OCI-LY1 (cell line): ENCODE results near the gene CTNNA3.

ENCODE experiments used
- EZH2 ChIP-seq: fragments of 200-600 bp; sonication (generic), shearing (Covaris generic); IDR thresholded peaks from 2 replicates; pipeline ENCODE4 v1.8.0; 2017; ENCODE audit warnings: borderline replicate concordance, mixed run types, mild to moderate bottlenecking, antibody characterized with exemption, low read length, moderate library complexity, mixed read lengths
- TF ChIP-seq, protein P1 (sequence below): fragments of 200-600 bp; sonication (generic), shearing (Covaris generic); IDR thresholded peaks from 2 replicates; pipeline ENCODE4 v1.5.1; 2017; ENCODE audit warnings: mild to moderate bottlenecking, antibody characterized with exemption, low read length, moderate library complexity, mixed read lengths

DNA sequence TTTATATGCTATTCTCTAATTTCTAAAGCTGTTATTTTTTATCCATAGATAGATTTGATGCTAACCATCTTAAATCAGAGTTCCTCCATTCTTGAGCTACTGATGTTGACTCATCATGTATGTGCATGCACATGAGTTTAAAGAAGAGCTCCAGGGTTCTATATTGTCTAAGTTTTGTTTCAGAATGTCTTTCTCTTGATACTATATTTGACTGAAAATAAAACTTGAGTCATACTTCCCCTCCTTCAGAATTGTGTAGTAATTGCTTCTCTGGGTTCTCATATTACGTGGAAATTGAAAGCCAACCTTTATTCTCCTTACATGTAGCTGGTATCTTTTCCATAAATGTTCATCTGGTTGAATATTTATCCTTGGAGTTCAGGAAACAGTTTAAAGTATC is 680.8 kb downstream of the CTNNA3 start:
- TF ChIP-seq, protein P1, sequence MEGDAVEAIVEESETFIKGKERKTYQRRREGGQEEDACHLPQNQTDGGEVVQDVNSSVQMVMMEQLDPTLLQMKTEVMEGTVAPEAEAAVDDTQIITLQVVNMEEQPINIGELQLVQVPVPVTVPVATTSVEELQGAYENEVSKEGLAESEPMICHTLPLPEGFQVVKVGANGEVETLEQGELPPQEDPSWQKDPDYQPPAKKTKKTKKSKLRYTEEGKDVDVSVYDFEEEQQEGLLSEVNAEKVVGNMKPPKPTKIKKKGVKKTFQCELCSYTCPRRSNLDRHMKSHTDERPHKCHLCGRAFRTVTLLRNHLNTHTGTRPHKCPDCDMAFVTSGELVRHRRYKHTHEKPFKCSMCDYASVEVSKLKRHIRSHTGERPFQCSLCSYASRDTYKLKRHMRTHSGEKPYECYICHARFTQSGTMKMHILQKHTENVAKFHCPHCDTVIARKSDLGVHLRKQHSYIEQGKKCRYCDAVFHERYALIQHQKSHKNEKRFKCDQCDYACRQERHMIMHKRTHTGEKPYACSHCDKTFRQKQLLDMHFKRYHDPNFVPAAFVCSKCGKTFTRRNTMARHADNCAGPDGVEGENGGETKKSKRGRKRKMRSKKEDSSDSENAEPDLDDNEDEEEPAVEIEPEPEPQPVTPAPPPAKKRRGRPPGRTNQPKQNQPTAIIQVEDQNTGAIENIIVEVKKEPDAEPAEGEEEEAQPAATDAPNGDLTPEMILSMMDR = no peak
- no peak for TF ChIP-seq EZH2
